Karpas-422 (cell line): ENCODE measurements around the gene PODXL2. TPM values are rescaled to one million over a fixed set of nuclear protein-coding genes. Genes with fewer than 3 reads are reported as not detected.

Experiments used
- DNase-seq: peaks from one replicate; pipeline ENCODE4 v3.0.0-alpha.2; 2015
- H2AFZ ChIP-seq: fragments of 200-600 bp; sonication (generic); 2 replicates; pipeline ENCODE4 v1.6.1; 2014; ENCODE audit warnings: antibody characterized with exemption, low read length, mixed read lengths
- H3K27ac ChIP-seq: fragments of 200-600 bp; sonication (generic); 2 replicates; pipeline ENCODE4 v1.5.1; 2014; ENCODE audit warnings: mild to moderate bottlenecking, low read length, moderate library complexity
- H3K27me3 ChIP-seq: fragments of 200-600 bp; sonication (generic); 2 replicates; pipeline ENCODE4 v1.6.1; 2014; ENCODE audit warnings: low read length, mixed read lengths
- H3K36me3 ChIP-seq: fragments of 200-600 bp; sonication (generic); 2 replicates; pipeline ENCODE4 v1.6.1; 2014; ENCODE audit warnings: low read length, mixed read lengths; ENCODE audit not compliant: insufficient read depth
- H3K4me1 ChIP-seq: fragments of 200-600 bp; sonication (generic); 2 replicates; pipeline ENCODE4 v1.6.1; 2014; ENCODE audit warnings: mild to moderate bottlenecking, low read length, mixed read lengths
- H3K4me2 ChIP-seq: fragments of 200-600 bp; sonication (generic); 2 replicates; pipeline ENCODE4 v1.6.1; 2014; ENCODE audit warnings: low read length, low read depth, mild to moderate bottlenecking; ENCODE audit not compliant: poor library complexity, severe bottlenecking
- H3K4me3 ChIP-seq: fragments of 200-600 bp; sonication (generic); 2 replicates; pipeline ENCODE4 v1.5.1; 2014; ENCODE audit warnings: mild to moderate bottlenecking, antibody characterized with exemption, low read length, mixed read lengths
- H3K79me2 ChIP-seq: fragments of 200-600 bp; sonication (generic); 2 replicates; pipeline ENCODE4 v1.6.1; 2014; ENCODE audit warnings: mild to moderate bottlenecking, low read length, mixed read lengths
- H3K9ac ChIP-seq: fragments of 200-600 bp; sonication (generic); 2 replicates; pipeline ENCODE4 v1.6.0; 2014; ENCODE audit warnings: low read length
- H3K9me2 ChIP-seq: fragments of 200-600 bp; sonication (generic), shearing (Covaris generic); replicated peaks from 2 replicates; pipeline ENCODE4 v1.6.0; 2014; ENCODE audit warnings: mild to moderate bottlenecking, low read length, moderate library complexity; ENCODE audit not compliant: insufficient read depth
- H3K9me3 ChIP-seq: fragments of 300-700, 200-600 bp; sonication (generic); 2 replicates; pipeline ENCODE4 v1.6.1; 2014; ENCODE audit warnings: low read length, mixed read lengths
- H4K20me1 ChIP-seq: fragments of 200-600 bp; sonication (generic); 2 replicates; pipeline ENCODE4 v1.6.1; 2014; ENCODE audit warnings: mild to moderate bottlenecking, antibody characterized with exemption, low read length, low read depth; ENCODE audit not compliant: insufficient read depth
- total RNA-seq: library from RNA; depleted of rRNA; stranded (reverse); fragments of >200 nt; shearing (Covaris generic); gene quantifications from 2 replicates; pipeline ENCODE4 v1.2.3, GENCODE V29; 2014; ENCODE audit warnings: low replicate concordance

The PODXL2 gene
- total RNA-seq, 1 experiment from 2014 or later = 30.9 TPM

DNA sequence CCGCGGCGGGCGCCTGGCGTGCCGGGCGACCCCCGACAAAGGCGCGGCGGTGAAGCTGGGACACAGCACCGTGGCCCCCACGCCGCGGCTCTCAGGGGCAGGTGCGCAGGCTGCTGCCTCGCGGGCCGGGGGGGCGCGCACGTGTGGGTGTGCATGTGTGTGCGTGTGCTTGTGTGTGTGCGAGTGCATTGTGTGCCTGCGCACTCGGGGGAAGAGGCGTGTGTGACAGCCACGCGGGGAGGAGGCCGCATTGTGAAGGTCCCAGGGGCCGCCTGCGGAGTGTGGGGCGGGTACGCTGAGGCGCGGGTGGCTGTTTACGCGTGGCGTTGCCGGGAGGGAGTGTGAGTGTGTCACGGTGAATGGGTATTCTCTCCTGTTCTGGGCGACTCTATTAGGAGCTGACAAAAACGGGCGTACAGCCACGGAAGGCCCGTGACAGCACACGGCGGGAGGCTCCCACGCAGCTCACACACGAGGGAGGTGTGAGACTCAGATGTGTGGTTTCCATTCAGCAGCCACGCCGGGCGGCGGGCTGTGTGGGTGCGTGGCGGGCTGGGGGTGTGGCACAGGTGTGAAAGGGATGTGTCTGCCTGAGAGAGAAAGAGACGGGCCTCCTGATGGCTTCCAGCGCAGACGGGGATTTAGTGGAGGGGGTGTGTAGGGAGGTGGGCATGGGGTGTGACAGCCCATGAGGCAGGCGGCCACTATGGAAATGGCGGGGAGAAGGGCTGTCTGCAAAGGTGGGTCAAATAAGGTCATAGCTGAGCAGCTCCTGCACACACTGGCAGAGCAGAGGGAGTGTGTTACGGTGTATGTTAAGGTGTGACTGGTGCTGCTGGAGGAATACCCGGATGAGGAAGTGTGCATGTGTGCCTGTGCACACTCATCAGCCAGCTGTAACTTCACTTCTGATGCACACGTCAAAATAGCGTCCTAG lies 750 bp downstream of the PODXL2 start:
- no peaks in the 10 kb centered on the region for H3K9me2 ChIP-seq
- peak overlapping the region; percentile 79 for H3K4me2 ChIP-seq
- peak overlapping the region; percentile 75 for H3K4me3 ChIP-seq
- peak overlapping the region; percentile 13; the same call in 1 of the 2 replicates for H2AFZ ChIP-seq
- H3K4me1 ChIP-seq = peaks cover 54% of the 10 kb centered on the region
- H3K9me3 ChIP-seq = no peaks in the 10 kb centered on the region
- H3K36me3 ChIP-seq = no peaks in the 10 kb centered on the region
- H4K20me1 ChIP-seq = no peaks in the 10 kb centered on the region
- H3K27ac ChIP-seq = peak overlapping the region; percentile 35; the same call in 1 of the 2 replicates
- H3K9ac ChIP-seq = peak overlapping the region; percentile 83
- no peaks in the 10 kb centered on the region for H3K27me3 ChIP-seq
- peaks cover 48% of the 10 kb centered on the region for H3K79me2 ChIP-seq
- peak; percentile 80 for DNase-seq

DNA sequence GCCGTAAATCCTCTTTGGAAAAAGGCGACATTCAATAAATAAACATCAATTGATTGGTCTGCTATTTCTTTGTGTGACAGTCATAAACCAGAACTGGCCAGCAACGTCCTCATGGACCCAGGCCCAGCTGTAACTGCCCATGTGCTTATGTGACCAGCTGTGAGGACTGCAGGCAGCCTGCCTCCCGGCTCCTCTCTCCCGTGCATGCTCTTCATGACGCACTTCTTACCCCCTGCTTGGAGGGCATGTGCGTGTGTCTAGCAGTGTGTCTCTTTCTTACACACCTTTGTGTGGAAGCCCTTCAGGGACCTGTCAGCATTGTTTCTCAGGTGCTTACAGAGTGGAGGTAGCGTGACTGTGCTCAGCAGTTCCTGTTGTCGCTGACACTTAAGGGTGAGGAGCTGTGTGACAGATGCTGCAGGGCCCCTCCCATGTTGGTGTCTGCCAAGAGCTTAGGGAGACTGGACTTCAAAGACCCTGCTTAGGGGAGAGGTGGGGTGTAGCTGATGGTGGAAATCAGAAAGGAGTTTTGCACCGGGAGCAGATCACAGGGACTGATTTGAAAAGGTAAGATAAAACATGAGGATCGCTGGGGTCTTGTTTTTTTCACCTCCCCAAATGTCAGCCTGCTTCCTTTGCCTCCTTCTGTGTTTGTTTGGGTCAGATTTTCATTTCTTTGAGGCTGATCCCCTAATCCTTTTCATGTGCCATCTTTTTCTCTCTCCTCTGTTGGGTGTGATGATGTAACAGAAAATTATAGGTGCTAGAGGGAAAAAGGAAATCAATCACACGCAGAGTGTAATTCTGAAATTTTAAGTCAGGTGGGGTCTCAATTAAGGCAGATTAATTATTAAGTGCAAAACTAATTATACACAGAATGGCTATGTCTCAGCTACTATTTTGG lies 2.1 kb downstream of the PODXL2 start:
- Histone ChIP-seq H3K9me2 (no peaks in the 10 kb centered on the region), H3K36me3 (no peaks in the 10 kb centered on the region), H3K9ac (peak overlapping the region; percentile 83), H3K9me3 (no peaks in the 10 kb centered on the region), H3K27me3 (no peaks in the 10 kb centered on the region), H3K27ac (no peak overlapping the region), H3K4me1 (peaks cover 57% of the 10 kb centered on the region), H2AFZ (no peak overlapping the region), H3K4me2 (peak overlapping the region; percentile 79), H3K4me3 (peak overlapping the region; percentile 75; the same call in 1 of the 2 replicates), H4K20me1 (no peaks in the 10 kb centered on the region), H3K79me2 (peaks cover 61% of the 10 kb centered on the region)
- DNase-seq = no peak

GRCh38 chr3:127632035-127632820 lies 3.2 kb downstream of the PODXL2 start:
- Histone ChIP-seq H3K4me3 (no peak overlapping the region), H3K9me2 (no peaks in the 10 kb centered on the region), H3K36me3 (no peaks in the 10 kb centered on the region), H2AFZ (no peak overlapping the region), H3K27me3 (no peaks in the 10 kb centered on the region), H3K79me2 (peaks cover 72% of the 10 kb centered on the region), H3K27ac (no peak overlapping the region), H3K9me3 (no peaks in the 10 kb centered on the region), H4K20me1 (no peaks in the 10 kb centered on the region), H3K4me1 (peaks cover 49% of the 10 kb centered on the region), H3K9ac (peak overlapping the region; percentile 21; the same call in 1 of the 2 replicates), H3K4me2 (peak overlapping the region; percentile 30)
- no peak for DNase-seq

DNA sequence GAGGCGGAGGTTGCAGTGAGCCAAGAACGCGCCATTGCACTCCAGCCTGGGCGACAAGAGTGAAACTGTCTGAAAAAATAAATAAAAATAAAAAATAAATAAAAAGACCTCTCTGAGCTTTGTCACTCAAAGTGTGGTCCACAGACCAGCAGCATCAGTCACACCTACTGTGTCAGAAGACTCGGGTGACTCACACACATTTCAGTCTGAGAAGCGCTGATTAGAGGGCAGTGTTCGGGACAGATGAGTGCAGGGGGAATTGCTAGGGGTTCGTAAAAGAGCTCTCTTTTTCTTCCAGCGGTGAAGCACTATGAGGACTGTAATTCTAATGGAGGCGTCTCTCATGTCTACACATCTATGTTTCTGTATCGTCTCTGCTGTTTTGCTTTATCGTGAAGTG lies 5.7 kb downstream of the PODXL2 start:
- H2AFZ ChIP-seq = no peak overlapping the region
- no peaks in the 10 kb centered on the region for H4K20me1 ChIP-seq
- DNase-seq = no peak

GRCh38 chr3:127637546-127637945 lies 8.6 kb downstream of the PODXL2 start:
- H3K9me3 ChIP-seq = no peaks in the 10 kb centered on the region
- H3K4me3 ChIP-seq = no peak overlapping the region

More for the DNA sequence above, 5.7 kb downstream of the PODXL2 start:
- Histone ChIP-seq H3K9me3 (no peaks in the 10 kb centered on the region), H3K9me2 (no peaks in the 10 kb centered on the region), H3K79me2 (peaks cover 80% of the 10 kb centered on the region), H3K27me3 (no peaks in the 10 kb centered on the region), H3K36me3 (no peaks in the 10 kb centered on the region), H3K4me2 (no peak overlapping the region), H3K4me3 (no peak overlapping the region), H3K9ac (no peak overlapping the region), H3K27ac (no peak overlapping the region), H3K4me1 (peaks cover 49% of the 10 kb centered on the region)

GRCh38 chr3:127637971-127638370 lies 9.0 kb downstream of the PODXL2 start:
- Histone ChIP-seq H3K79me2 (peaks cover 47% of the 10 kb centered on the region), H3K27ac (no peak overlapping the region), H3K9me3 (no peaks in the 10 kb centered on the region), H4K20me1 (no peaks in the 10 kb centered on the region), H3K27me3 (no peaks in the 10 kb centered on the region), H3K4me3 (no peak overlapping the region), H2AFZ (no peak overlapping the region), H3K9ac (no peak overlapping the region), H3K4me2 (no peak overlapping the region), H3K4me1 (peaks cover 16% of the 10 kb centered on the region), H3K9me2 (no peaks in the 10 kb centered on the region), H3K36me3 (no peaks in the 10 kb centered on the region)
- DNase-seq = no peak

More at GRCh38 chr3:127637546-127637945, 8.6 kb downstream of the PODXL2 start:
- Histone ChIP-seq H3K4me2 (no peak overlapping the region), H3K27me3 (no peaks in the 10 kb centered on the region), H3K9ac (no peak overlapping the region), H3K36me3 (no peaks in the 10 kb centered on the region), H3K4me1 (peaks cover 20% of the 10 kb centered on the region), H3K9me2 (no peaks in the 10 kb centered on the region), H3K79me2 (peaks cover 52% of the 10 kb centered on the region), H3K27ac (no peak overlapping the region), H2AFZ (no peak overlapping the region), H4K20me1 (no peaks in the 10 kb centered on the region)
- DNase-seq = peak; percentile 50

DNA sequence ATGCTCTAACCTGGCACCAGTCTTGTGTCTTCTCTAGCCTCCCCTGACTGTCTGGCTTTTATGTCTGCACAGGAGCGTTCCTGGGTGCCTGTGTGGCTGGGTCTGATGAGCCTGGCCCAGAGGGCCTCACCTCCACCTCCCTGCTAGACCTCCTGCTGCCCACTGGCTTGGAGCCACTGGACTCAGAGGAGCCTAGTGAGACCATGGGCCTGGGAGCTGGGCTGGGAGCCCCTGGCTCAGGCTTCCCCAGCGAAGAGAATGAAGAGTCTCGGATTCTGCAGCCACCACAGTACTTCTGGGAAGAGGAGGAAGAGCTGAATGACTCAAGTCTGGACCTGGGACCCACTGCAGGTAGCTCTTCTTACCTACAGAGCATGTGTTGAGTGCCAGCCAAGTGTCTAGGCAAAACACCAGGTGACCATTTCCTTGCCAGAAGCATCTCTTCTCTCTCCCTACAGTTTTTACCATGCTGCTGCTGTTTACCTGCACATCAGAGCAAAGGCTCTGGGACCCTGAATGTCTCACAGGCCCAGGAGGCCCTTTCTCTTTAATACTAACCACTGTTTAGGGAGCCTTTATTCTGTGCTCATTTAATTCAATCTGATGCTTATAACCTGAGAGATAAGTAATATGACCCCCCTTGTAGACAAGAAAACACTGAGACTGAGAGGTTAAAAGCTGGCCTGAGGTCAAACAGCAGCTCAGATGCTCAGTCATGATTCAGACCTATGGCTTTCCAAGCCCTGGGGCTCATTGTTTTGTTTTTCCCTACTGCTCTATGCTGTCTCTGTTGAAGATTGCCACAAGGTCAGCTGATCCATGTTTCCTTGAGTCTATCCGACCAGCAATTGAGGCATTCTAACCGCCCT lies 10.4 kb downstream of the PODXL2 start:
- Histone ChIP-seq H3K27ac (no peak overlapping the region), H3K4me1 (peaks cover 9% of the 10 kb centered on the region), H2AFZ (no peak overlapping the region), H3K9me3 (no peaks in the 10 kb centered on the region), H3K36me3 (no peaks in the 10 kb centered on the region), H3K4me3 (no peak overlapping the region), H4K20me1 (no peaks in the 10 kb centered on the region), H3K9me2 (no peaks in the 10 kb centered on the region), H3K79me2 (peaks cover 36% of the 10 kb centered on the region), H3K27me3 (no peaks in the 10 kb centered on the region), H3K9ac (no peak overlapping the region), H3K4me2 (no peak overlapping the region)
- DNase-seq = no peak
